ENCODE data around the gene DCAF15.

DCAF15 gene

GRCh38 chr19:13956365-13956744 lies 4.0 kb downstream of the DCAF15 start:
- TF ChIP-seq, protein P1, sequence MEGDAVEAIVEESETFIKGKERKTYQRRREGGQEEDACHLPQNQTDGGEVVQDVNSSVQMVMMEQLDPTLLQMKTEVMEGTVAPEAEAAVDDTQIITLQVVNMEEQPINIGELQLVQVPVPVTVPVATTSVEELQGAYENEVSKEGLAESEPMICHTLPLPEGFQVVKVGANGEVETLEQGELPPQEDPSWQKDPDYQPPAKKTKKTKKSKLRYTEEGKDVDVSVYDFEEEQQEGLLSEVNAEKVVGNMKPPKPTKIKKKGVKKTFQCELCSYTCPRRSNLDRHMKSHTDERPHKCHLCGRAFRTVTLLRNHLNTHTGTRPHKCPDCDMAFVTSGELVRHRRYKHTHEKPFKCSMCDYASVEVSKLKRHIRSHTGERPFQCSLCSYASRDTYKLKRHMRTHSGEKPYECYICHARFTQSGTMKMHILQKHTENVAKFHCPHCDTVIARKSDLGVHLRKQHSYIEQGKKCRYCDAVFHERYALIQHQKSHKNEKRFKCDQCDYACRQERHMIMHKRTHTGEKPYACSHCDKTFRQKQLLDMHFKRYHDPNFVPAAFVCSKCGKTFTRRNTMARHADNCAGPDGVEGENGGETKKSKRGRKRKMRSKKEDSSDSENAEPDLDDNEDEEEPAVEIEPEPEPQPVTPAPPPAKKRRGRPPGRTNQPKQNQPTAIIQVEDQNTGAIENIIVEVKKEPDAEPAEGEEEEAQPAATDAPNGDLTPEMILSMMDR (conservative IDR thresholded peaks at IDR 0.05): no peak
- no peak for TF ChIP-seq ZFX (IDR thresholded peaks at IDR 0.05)

DNA sequence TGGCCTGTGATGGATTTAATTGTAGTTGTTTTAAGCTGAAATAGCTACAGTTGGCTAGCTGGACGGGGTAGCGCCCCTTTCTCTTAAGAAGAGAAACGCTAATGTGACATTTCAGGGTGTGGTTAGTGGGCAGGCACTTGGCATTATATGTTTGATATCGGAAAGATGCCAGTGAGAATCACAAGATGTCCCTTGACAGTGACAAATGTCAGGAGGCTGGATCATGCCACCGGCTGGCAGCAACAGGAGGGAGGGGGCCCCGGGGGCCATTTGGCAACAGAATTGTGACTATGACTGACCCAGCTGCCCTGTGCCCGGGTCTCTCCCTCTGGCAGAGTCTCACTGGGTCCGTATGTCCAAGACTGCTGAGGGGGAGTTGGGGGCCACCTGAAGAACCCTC lies 4.7 kb downstream of the DCAF15 start:
- TF ChIP-seq, protein P1 (conservative IDR thresholded peaks at IDR 0.05): no peak
- no peak for TF ChIP-seq ZFX (IDR thresholded peaks at IDR 0.05)

More at GRCh38 chr19:13956365-13956744, 4.0 kb downstream of the DCAF15 start:
- H3K27ac ChIP-seq: no peak overlapping the region

DNA sequence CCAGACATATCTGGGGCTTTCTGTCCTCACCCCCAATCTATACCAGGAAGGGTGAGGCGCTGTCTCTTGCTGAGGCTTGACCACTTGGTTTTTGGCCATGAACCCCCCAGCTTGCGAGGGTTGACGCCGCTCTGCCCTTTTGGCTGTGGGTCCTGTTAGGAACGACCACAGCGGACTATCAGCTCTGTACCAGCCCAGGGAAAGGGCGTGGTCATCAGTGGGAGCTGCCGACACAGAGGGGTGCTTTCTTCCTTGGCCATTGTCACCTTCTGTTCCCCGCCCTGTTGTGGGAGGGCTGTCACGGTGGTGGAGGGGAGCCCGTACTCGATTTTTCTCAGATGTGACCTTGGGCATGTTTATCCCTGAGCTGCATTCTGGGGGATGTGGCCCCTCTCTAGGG lies 5.7 kb downstream of the DCAF15 start:
- no peak for TF ChIP-seq ZFX (IDR thresholded peaks at IDR 0.05)
- TF ChIP-seq, protein P1 (conservative IDR thresholded peaks at IDR 0.05): no peak
- no peak overlapping the region for H3K27ac ChIP-seq

More for the DNA sequence above, 4.7 kb downstream of the DCAF15 start:
- H3K27ac ChIP-seq: no peak overlapping the region

- no peak for TF ChIP-seq ZFX (IDR thresholded peaks at IDR 0.05)
- TF ChIP-seq, protein P1 (conservative IDR thresholded peaks at IDR 0.05): no peak
- no peak overlapping the region for H3K27ac ChIP-seq
These were observed 7.0 kb downstream of the DCAF15 start for GRCh38 chr19:13959141-13959961.

- TF ChIP-seq ZFX (IDR thresholded peaks at IDR 0.05): no peak
- TF ChIP-seq, protein P1 (conservative IDR thresholded peaks at IDR 0.05): no peak
- no peak overlapping the region for H3K27ac ChIP-seq
These were observed 7.9 kb downstream of the DCAF15 start for GRCh38 chr19:13959962-13960862.

GRCh38 chr19:13960863-13961784 lies 8.8 kb downstream of the DCAF15 start:
- no peak overlapping the region for H3K27ac ChIP-seq
- no peak for TF ChIP-seq ZFX (IDR thresholded peaks at IDR 0.05)
- TF ChIP-seq, protein P1 (conservative IDR thresholded peaks at IDR 0.05): no peak

Measured in C4-2B (cell line).